HCT116 (cell line): ENCODE data around the gene SIRT6. TPM values are rescaled to one million over a fixed set of nuclear protein-coding genes. Genes with fewer than 3 reads are reported as not detected.
A peak's percentile ranks its signal among the peaks of the same experiment; 100 is the strongest.

Source experiments
- ATAC-seq: fragments of 200-7000 bp; cut with Tn5 transposase; 2 replicates; pipeline ENCODE4 v1.9.1; 2020; ENCODE audit warnings: mild to moderate bottlenecking, moderate library complexity
- BruUV-seq: library from RNA; stranded (reverse); fragments of 400-500 nt; replicated peaks from 2 replicates; lab custom pipeline; 2021; lab: Mats Ljungman, UMichigan
- CTCF ChIA-PET: fragments of 300-600 bp; sonication (Branson Sonifier 250); formaldehyde crosslinking; loops from one replicate; lab custom pipeline; 2021; ENCODE audit warnings: antibody characterized with exemption; lab: Charles Lee
- POLR2A ChIA-PET: fragments of 300-600, 350-600 bp; sonication (Branson Sonifier 250); formaldehyde crosslinking; loops from one replicate; lab custom pipeline; 2021; ENCODE audit warnings: antibody characterized with exemption; lab: Charles Lee
- RAD21 ChIA-PET, 2 experiments: fragments of 300-600 bp; sonication (Branson Sonifier 250); formaldehyde crosslinking; loops; one replicate each; lab custom pipeline; 2023; ENCODE audit warnings: low total read pairs in 2 of 2; ENCODE audit not compliant: uncharacterized antibody in 2 of 2, unreplicated experiment in 2 of 2, low non-redundant PET in 1 of 2; lab: Charles Lee
- DNase-seq: peaks from one replicate; pipeline ENCODE4 v3.0.0-alpha.2; 2010; ENCODE audit warnings: low read depth, low spot score
- H2AFZ ChIP-seq: fragments of 200-600 bp; shearing (Covaris generic), sonication (generic); 2 replicates; pipeline ENCODE4 v1.6.1; 2017; ENCODE audit warnings: low read depth, mixed run types, mixed read lengths, antibody characterized with exemption, low read length; ENCODE audit not compliant: poor library complexity, severe bottlenecking
- H3K27ac ChIP-seq: 2 replicates; pipeline ENCODE4 v1.5.1; 2012; ENCODE audit warnings: low read depth, low read length
- H3K27me3 ChIP-seq: fragments of 200-600 bp; sonication (generic); 2 replicates; pipeline ENCODE4 v1.6.1; 2016; ENCODE audit warnings: mixed run types, low read length, mixed read lengths; ENCODE audit not compliant: insufficient read depth
- H3K36me3 ChIP-seq, 2 experiments: fragments of 200-500 bp in 1 of 2; fragments of 200-600 bp in 1 of 2; sonication (Bioruptor generic) in 1 of 2; sonication (generic) in 1 of 2; 2 replicates each; pipeline versions ENCODE4 v1.5.1 to v1.6.1; 2014 to 2016; ENCODE audit warnings: low read length in 2 of 2, inconsistent platforms in 1 of 2, mixed read lengths in 1 of 2, mixed run types in 1 of 2; ENCODE audit not compliant: insufficient read depth in 2 of 2, control insufficient read depth in 1 of 2
- H3K4me1 ChIP-seq, 2 experiments: fragments of 200-600 bp in 1 of 2; sonication (generic) in 1 of 2; 2 replicates each; pipeline versions ENCODE4 v1.5.1 to v1.6.1; 2012 to 2017; ENCODE audit warnings: low read length in 2 of 2, inconsistent platforms in 1 of 2, mild to moderate bottlenecking in 1 of 2, mixed read lengths in 1 of 2, mixed run types in 1 of 2, moderate library complexity in 1 of 2; ENCODE audit not compliant: insufficient read depth in 2 of 2, control insufficient read depth in 1 of 2
- H3K4me2 ChIP-seq: fragments of 200-600 bp; sonication (generic); 2 replicates; pipeline ENCODE4 v1.6.1; 2017; ENCODE audit warnings: mixed run types, low read length, mixed read lengths
- H3K4me3 ChIP-seq, 2 experiments: fragments of 200-600 bp in 1 of 2; sonication (generic) in 1 of 2; replicated peaks in 1 of 2; 2 replicates each; pipeline ENCODE4 v1.5.1; 2011 to 2016; ENCODE audit warnings: low read length in 2 of 2, control low read depth in 1 of 2, low read depth in 1 of 2, mild to moderate bottlenecking in 1 of 2, mixed read lengths in 1 of 2, mixed run types in 1 of 2
- H3K79me2 ChIP-seq: fragments of 200-600 bp; sonication (generic); 2 replicates; pipeline ENCODE4 v1.6.1; 2017; ENCODE audit warnings: mild to moderate bottlenecking, mixed run types, low read length, moderate library complexity, mixed read lengths; ENCODE audit not compliant: insufficient read depth
- H3K9ac ChIP-seq: fragments of 200-600 bp; sonication (generic); 2 replicates; pipeline ENCODE4 v1.6.1; 2016; ENCODE audit warnings: low read length, mixed read lengths
- H3K9me2 ChIP-seq: fragments of 200-600 bp; sonication (generic), shearing (Covaris generic); 2 replicates; pipeline ENCODE4 v1.6.1; 2017; ENCODE audit warnings: mixed run types, mild to moderate bottlenecking, moderate library complexity; ENCODE audit not compliant: insufficient read depth
- H3K9me3 ChIP-seq, 2 experiments: fragments of 200-500 bp in 1 of 2; fragments of 200-600 bp in 1 of 2; sonication (Bioruptor generic) in 1 of 2; sonication (generic) in 1 of 2; 2 replicates each; pipeline ENCODE4 v1.6.1; 2014 to 2017; ENCODE audit warnings: low read length in 2 of 2, mixed read lengths in 2 of 2, inconsistent platforms in 1 of 2, low read depth in 1 of 2, mild to moderate bottlenecking in 1 of 2, mixed run types in 1 of 2, moderate library complexity in 1 of 2; ENCODE audit not compliant: control insufficient read depth in 1 of 2, insufficient read depth in 1 of 2
- H4K20me1 ChIP-seq: fragments of 200-600 bp; sonication (generic), shearing (Covaris generic); 2 replicates; pipeline ENCODE4 v1.6.1; 2017; ENCODE audit warnings: mixed run types, mild to moderate bottlenecking, moderate library complexity; ENCODE audit not compliant: insufficient read depth
- EZH2 ChIP-seq: fragments of 200-600 bp; sonication (generic); IDR thresholded peaks from 2 replicates; pipeline ENCODE4 v1.6.1; 2017; ENCODE audit warnings: antibody characterized with exemption, mixed run types
- POLR2AphosphoS5 ChIP-seq: IDR thresholded peaks from 2 replicates; pipeline ENCODE4 v1.6.1; 2011; ENCODE audit warnings: mild to moderate bottlenecking, low read depth, low read length, moderate library complexity
- intact Hi-C: fragments of 100-400 bp; cut with micrococcal nuclease; formaldehyde crosslinking; loops from 2 replicates; pipeline ENCODE4 v1.10.0; 2022
- total RNA-seq: library from RNA; stranded (reverse); gene quantifications from one replicate; pipeline ENCODE4 v1.2.1, GENCODE V29; 2021; ENCODE audit not compliant: unreplicated experiment
- TF ChIP-seq, protein P1 (sequence below), 3 experiments: fragments of 200-600 bp in 1 of 3; sonication (generic) in 1 of 3; IDR thresholded peaks in 2 of 3; conservative IDR thresholded peaks in 1 of 3; 2 replicates each; pipeline ENCODE4 v1.5.1; 2012 to 2017; ENCODE audit warnings: low read depth in 2 of 3, low read length in 2 of 3, antibody characterized with exemption in 1 of 3, borderline replicate concordance in 1 of 3, control low read depth in 1 of 3, mild to moderate bottlenecking in 1 of 3, mixed read lengths in 1 of 3, mixed run types in 1 of 3, moderate library complexity in 1 of 3; ENCODE audit not compliant: insufficient read depth in 1 of 3
- TF ChIP-seq, protein P2 (sequence below): IDR thresholded peaks from 2 replicates; pipeline ENCODE4 v1.6.1; 2012; ENCODE audit warnings: low read depth
- TF ChIP-seq, protein P3 (sequence below): IDR thresholded peaks from 2 replicates; pipeline ENCODE4 v1.6.1; 2012

Gene SIRT6
- total RNA-seq, 1 experiment from 2014 or later: 36.3 TPM

DNA sequence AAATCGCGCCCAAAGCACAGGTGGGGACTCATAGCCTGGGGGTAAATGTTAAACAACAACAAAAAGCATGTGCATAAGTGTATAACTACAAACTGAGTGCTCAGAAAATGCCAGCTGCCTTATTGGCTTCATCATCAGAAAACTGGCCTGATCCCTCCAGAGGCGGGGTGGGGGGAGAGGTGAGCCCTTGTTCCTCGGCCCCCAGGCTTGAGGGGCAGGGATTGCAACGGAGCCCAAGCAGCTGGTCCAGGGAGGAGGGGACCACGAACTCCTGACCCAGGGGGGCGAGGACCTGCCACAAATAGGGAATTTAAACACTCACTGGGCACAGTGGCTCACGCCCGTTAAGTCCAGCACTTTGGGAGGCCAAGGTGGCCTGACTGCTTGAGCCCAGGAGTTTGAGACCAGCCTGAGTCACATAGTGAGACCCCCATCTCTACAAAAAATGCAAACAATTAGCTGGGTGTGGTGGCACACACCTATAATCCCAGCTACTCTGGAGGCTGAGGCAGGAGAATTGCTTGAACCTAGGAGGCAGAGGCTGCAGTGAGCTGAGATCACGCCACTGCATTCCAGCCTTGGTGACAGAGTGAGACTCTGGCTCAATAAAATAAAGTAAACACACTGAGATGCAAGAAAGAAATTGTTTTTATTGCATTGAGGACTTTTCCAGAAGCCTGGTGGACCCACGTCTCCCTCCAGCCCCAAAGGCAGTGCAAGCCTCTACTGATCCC, 8.7 kb downstream of the SIRT6 start (continued):
- TF ChIP-seq POLR2AphosphoS5 (no peak), EZH2 (no peak)
- TF ChIP-seq, protein P1, sequence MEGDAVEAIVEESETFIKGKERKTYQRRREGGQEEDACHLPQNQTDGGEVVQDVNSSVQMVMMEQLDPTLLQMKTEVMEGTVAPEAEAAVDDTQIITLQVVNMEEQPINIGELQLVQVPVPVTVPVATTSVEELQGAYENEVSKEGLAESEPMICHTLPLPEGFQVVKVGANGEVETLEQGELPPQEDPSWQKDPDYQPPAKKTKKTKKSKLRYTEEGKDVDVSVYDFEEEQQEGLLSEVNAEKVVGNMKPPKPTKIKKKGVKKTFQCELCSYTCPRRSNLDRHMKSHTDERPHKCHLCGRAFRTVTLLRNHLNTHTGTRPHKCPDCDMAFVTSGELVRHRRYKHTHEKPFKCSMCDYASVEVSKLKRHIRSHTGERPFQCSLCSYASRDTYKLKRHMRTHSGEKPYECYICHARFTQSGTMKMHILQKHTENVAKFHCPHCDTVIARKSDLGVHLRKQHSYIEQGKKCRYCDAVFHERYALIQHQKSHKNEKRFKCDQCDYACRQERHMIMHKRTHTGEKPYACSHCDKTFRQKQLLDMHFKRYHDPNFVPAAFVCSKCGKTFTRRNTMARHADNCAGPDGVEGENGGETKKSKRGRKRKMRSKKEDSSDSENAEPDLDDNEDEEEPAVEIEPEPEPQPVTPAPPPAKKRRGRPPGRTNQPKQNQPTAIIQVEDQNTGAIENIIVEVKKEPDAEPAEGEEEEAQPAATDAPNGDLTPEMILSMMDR (IDR thresholded peaks at IDR 0.05 in 2 of 3, conservative IDR thresholded peaks at IDR 0.05 in 1 of 3; ENCODE audit: borderline replicate concordance in 1 of 3, insufficient read depth in 1 of 3, low read depth in 2 of 3, low read length in 2 of 3): no peak

DNA sequence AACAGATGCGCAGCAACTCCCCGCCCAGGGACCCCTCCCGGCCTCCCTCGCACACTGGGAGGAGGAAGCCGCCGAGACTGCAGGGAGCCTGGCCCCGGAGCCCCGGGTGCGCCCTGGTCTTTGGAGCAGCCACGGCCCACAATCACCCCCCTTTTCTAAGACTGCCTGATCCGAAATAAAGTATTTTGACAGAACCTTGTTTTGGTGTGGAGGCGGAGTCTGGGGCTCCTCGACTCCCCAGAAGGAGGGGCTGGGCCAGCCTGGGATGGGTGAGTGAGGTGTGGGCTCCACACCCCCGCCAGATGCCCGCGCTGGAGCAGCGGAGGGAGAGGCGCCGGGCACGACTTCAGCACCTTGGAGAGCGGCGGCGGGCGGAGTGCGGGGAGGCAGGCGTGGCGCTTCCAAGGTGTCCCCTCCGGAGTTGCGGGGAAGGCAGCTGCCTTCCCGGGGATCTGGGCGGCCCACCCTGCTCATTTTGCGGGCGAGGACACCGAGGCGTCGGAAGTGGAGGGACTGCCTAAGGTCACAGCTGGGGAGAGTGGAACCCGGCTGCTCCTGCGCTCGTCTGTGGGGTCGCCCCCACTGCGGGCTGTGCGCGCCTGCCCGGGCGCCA, 9.4 kb downstream of the SIRT6 start:
- H3K4me2 ChIP-seq: no peak overlapping the region

More for the DNA sequence above, 9.4 kb downstream of the SIRT6 start:
- no peak overlapping the region for H3K9ac ChIP-seq
- H3K36me3 ChIP-seq: no peaks in the 10 kb centered on the region
- no peaks in the 10 kb centered on the region for H3K79me2 ChIP-seq
- no peaks in the 10 kb centered on the region for H3K9me2 ChIP-seq
- H3K27ac ChIP-seq: no peak overlapping the region
- no peak overlapping the region for H2AFZ ChIP-seq
- ChIA-PET CTCF (no interaction called here), RAD21 (interaction anchor here in 1 of 2 experiments (0.6 kb wide), 1 partner anchor 33 kb away, joined by 4 read pairs; no protein-coding TSS in a partner anchor), POLR2A (no interaction called here)
- peaks cover 15% of the 10 kb centered on the region for H3K27me3 ChIP-seq
- no peak overlapping the region for H3K4me3 ChIP-seq
- ATAC-seq (peak; percentile 87), DNase-seq (no peak)
- BruUV-seq: no TSS peak
- intact Hi-C loops: no loop called here
- no peaks in the 10 kb centered on the region for H4K20me1 ChIP-seq
- no peaks in the 10 kb centered on the region for H3K9me3 ChIP-seq
- TF ChIP-seq, protein P2, sequence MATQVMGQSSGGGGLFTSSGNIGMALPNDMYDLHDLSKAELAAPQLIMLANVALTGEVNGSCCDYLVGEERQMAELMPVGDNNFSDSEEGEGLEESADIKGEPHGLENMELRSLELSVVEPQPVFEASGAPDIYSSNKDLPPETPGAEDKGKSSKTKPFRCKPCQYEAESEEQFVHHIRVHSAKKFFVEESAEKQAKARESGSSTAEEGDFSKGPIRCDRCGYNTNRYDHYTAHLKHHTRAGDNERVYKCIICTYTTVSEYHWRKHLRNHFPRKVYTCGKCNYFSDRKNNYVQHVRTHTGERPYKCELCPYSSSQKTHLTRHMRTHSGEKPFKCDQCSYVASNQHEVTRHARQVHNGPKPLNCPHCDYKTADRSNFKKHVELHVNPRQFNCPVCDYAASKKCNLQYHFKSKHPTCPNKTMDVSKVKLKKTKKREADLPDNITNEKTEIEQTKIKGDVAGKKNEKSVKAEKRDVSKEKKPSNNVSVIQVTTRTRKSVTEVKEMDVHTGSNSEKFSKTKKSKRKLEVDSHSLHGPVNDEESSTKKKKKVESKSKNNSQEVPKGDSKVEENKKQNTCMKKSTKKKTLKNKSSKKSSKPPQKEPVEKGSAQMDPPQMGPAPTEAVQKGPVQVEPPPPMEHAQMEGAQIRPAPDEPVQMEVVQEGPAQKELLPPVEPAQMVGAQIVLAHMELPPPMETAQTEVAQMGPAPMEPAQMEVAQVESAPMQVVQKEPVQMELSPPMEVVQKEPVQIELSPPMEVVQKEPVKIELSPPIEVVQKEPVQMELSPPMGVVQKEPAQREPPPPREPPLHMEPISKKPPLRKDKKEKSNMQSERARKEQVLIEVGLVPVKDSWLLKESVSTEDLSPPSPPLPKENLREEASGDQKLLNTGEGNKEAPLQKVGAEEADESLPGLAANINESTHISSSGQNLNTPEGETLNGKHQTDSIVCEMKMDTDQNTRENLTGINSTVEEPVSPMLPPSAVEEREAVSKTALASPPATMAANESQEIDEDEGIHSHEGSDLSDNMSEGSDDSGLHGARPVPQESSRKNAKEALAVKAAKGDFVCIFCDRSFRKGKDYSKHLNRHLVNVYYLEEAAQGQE: peak; percentile 94
- TF ChIP-seq, protein P3, sequence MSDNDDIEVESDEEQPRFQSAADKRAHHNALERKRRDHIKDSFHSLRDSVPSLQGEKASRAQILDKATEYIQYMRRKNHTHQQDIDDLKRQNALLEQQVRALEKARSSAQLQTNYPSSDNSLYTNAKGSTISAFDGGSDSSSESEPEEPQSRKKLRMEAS: no peak
- no peaks in the 10 kb centered on the region for H3K4me1 ChIP-seq
